Stimulated activated CD4-positive, alpha-beta T cell treated with anti-CD3 and anti-CD28 coated beads, Interleukin-4, amount 100 ng/mL, for 1 hour (primary cell): Measurements from ENCODE around the gene STX3.
"Not testable (repeated sequence)": the region's sequence is repeated elsewhere in the genome, so short reads cannot be mapped to it uniquely, and the experiment has no call there.

ENCODE experiments used
- DNase-seq: peaks from one replicate; pipeline ENCODE4 v3.0.0-alpha.2; 2020

Gene STX3

GRCh38 chr11:59794417-59794816, 39.2 kb downstream of the STX3 start:
- DNase-seq: no peak

- no peak for DNase-seq
Measured at GRCh38 chr11:59800390-59801025, 45.3 kb downstream of the STX3 start.

- no peak for DNase-seq
Measured at GRCh38 chr11:59801160-59801706, 46.1 kb downstream of the STX3 start.

- no peak for DNase-seq
Measured at GRCh38 chr11:59801981-59802638, 46.9 kb downstream of the STX3 start.

GRCh38 chr11:59802639-59803176, 47.5 kb downstream of the STX3 start:
- DNase-seq: no peak

GRCh38 chr11:59804061-59804460, 48.9 kb downstream of the STX3 start:
- no peak for DNase-seq

- DNase-seq: no peak
Measured at GRCh38 chr11:59807047-59807610, 52.0 kb downstream of the STX3 start.

GRCh38 chr11:59810189-59810910, 55.2 kb downstream of the STX3 start, which contains the start of gene MRPL16:
TSS of gene MRPL16 (minus strand) at chr11:59810778. CDS start at chr11:59810658, 120 bp downstream.
- peak; percentile 86 for DNase-seq

GRCh38 chr11:59810911-59811259, 55.7 kb downstream of the STX3 start:
- DNase-seq: no peak

- DNase-seq: no peak
Measured at GRCh38 chr11:59812220-59812619, 57.0 kb downstream of the STX3 start.

GRCh38 chr11:59813364-59813763, 58.2 kb downstream of the STX3 start:
- DNase-seq: no peak

- DNase-seq: no peak
Measured at GRCh38 chr11:59814021-59814420, 58.8 kb downstream of the STX3 start.

- no peak for DNase-seq
Measured at GRCh38 chr11:59815754-59816153, 60.6 kb downstream of the STX3 start.

GRCh38 chr11:59816434-59816833, 61.3 kb downstream of the STX3 start:
- not testable (repeated sequence) for DNase-seq

GRCh38 chr11:59818572-59818971, 63.4 kb downstream of the STX3 start:
- no peak for DNase-seq

- no peak for DNase-seq
Measured at GRCh38 chr11:59822989-59823566, 67.9 kb downstream of the STX3 start.

- no peak for DNase-seq
Measured at GRCh38 chr11:59829358-59829757, 74.2 kb downstream of the STX3 start.

GRCh38 chr11:59833602-59834001, 78.4 kb downstream of the STX3 start:
- DNase-seq: no peak

- DNase-seq: no peak
Measured at GRCh38 chr11:59839615-59840014, 84.4 kb downstream of the STX3 start.

- no peak for DNase-seq
Measured at GRCh38 chr11:59841514-59841913, 86.3 kb downstream of the STX3 start.

- DNase-seq: no peak
Measured at GRCh38 chr11:59842316-59842715, 87.1 kb downstream of the STX3 start.

- no peak for DNase-seq
Measured at GRCh38 chr11:59845399-59845798, 90.2 kb downstream of the STX3 start, which contains the start of gene CBLIF. TSS of gene CBLIF (minus strand) at chr11:59845499. CDS start at chr11:59845453, 46 bp downstream.

- DNase-seq: no peak
Measured at GRCh38 chr11:59846556-59846955, 91.4 kb downstream of the STX3 start.
